Right kidney (tissue), 1 donor: ENCODE data around the gene AHRR.
"Not testable (repeated sequence)": the region's sequence is repeated elsewhere in the genome, so short reads cannot be mapped to it uniquely, and the experiment has no call there.

Source experiments
- DNase-seq: peaks from one replicate; pipeline ENCODE4 v3.0.0-alpha.2; 2016

The AHRR gene

DNA sequence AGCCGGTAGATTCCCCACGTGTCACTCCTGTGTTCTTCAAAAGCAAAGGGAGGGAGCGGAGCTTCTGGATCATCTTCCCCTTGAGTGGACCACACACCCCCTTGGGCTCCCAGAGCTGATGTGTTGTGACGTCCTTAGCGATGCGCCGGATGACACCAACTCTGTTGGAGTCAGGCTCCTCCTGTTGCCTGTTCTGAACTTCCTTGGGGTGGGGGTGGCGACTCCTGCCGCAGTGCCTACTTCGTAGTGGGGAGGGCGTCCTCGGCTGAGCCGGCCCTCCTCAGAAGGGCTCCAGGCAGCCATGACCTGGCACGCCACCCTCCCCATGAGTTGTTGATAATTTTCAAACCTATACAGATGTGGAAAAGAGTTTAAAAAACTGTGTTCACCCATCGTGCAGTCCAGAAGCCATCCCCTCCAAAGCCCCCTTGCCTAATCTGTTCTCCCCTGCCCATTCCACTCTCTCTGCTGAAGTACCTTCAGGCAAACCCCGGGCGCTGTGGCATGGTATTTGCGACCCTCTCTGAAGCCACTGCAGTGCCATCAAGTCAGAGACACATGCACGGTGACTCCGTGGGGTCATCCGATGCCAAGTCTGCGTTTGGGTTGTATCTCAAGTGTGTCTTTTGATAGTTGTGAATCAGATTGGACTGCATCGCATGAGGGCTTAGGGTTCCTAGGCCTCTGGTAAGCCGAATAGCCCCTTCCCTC is 138.2 kb downstream of the AHRR start:
- DNase-seq, result no peak

DNA sequence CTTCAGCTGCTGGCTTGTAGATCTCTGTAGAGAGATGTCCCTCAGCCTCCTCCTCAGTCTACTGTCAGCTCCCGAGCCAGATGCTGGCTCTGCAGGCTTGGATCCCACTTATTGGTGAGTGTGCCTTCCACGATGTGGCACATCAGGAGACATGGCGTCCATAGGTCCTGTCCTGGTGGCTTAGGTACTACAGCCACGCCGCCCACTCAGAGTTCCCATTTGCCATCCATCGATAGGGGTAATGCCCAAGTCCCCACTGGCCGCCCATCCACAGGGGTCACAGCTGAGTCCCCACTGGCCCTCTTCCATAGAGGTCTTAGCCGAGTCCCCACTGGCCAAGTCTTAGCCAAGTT is 138.7 kb downstream of the AHRR start:
- DNase-seq, result no peak

DNA sequence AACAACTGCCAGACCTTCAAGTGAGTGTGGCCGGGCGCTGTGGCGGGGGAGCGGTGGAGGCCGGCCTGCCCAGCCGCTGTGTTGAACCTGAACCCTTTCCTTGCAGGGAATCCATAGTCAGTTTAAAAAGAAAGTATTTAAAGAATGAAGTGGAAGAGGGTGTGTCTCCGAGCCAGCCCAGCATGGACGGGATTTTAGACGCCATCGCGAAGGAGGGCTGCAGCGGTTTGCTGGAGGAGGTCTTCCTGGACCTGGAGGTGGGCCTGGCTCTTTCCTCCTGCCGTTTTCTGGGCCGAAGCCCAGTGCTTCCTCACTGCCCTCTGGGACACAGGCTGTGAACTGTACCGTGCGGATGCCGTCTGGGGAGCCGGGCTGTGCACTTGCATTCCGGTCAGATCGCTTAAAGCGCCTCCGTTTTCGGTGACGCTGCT is 140.6 kb downstream of the AHRR start:
- no peak for DNase-seq

DNA sequence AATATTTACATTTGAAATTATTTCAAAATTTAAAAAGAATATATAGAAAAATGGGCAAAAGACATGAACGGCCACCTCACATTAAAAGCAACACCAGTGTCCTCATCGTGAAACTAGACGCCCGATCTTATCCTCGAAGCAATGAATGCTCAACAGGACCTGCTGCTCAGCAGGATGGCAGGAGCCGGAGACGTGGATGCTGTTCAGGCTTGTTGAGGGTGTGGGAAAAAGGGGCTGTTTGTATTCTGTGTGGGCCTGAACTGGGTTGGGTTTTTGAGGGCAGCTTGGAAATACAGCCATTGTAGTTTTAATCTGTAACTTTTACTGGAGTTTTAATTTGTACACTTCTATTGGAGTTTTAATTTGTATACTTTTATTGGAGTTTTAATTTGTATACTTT is 141.8 kb downstream of the AHRR start:
- DNase-seq, result no peak

DNA sequence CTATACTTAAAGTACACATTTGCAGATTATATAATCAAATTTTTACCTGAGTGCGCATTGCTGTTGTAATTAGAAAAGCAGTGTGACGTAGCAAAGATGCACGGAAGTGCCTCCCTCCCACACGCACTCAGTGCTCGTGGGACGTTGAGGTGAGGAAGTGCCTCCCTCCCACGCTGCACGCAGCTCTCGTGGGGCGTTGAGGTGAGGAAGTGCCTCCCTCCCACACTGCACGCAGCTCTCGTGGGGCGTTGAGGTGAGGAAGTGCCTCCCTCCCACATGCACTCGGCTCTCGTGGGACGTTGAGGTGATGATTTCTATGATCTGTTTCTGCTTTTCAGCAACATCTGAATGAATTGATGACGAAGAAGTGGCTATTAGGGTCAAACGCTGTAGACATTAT is 142.4 kb downstream of the AHRR start:
- no peak for DNase-seq

DNA sequence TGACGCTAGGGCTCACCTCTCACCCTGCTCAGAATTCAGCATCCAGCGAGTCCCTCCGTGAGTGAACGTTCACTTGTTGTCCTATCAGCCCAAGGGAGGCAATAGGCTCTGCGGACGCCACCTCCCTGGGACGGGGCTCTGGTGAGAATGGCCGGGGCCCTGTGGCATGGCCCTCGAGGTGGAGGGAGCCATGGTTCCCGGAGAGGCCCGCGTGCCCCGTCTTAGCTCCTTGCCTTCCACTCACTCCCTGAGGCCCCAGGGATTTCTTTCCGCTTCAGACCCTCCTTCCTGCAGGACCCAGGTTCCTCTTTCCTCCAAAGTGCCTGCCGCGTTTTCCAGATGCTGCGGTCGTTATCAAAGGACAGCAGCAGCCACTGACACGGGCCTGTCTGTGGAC is 142.9 kb downstream of the AHRR start:
- no peak for DNase-seq

DNA sequence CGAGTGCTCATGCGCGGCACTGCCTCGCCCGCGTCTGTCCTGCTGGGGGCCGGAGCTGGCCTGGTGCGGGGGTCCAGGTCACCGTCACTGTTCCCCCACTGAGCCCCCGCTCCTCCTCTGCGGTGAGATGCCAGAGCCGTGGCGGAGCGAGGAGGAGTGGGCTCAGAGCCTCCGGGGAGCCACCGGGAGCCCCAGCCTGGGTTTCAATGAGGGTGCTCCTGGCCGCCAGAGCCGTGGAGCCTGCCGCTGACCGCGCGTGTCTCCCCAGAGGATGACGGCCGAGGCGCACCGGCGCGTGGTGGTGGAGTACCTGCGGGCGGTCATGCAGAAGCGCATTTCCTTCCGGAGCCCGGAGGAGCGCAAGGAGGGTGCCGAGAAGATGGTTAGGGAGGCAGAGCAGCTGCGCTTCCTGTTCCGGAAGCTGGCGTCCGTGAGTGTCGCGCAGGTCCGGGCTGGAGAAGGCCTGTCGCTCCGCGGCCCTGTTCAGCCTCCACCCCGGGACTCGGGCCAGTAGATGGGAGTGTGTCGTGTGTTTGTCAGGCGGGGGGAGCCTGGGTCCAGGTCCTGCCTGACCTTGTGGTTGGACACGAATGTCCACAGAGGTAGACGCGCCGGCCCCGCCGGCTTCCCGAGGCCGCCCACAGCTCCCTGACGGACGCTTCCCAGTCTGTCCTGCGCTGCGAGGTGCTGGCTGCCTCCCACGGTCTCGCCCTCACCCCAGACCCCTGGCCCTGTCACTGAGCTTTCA is 143.5 kb downstream of the AHRR start:
- DNase-seq, result no peak

DNA sequence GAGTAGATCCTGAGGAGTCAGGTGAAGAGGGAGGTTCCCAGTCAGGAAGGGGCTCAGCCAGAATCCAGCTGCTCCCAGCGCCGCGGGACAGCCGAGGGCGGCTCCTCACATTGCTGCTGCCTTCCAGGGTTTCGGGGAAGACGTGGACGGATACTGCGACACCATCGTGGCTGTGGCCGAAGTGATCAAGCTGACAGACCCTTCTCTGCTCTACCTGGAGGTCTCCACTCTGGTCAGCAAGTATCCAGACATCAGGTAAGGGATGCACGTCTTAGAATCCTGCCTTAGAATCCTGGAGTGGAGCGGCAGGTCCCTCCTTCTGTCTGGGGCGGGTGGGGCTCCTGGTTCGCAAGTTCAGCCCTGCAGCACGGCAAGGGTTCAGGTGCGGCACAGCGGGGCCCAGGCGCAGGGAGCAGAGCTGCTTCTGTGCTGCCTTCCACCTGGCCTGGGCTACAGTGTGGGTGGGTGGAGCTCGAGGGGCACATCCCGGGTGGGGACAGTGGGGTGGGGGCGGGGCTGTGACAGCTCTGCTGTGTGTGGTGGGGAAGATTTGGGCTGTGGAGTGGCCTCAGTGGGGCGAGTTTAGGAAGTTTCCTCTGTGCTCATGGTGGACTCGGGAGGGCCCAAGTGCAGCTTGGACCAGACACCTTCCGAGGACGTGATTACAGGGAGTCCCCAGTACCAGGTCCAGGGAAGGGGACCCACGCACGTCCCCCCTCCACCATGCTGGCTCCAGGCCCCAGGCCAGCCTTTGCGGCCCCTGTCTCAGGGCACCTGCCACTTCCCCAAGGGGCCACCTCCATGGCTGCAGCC is 144.3 kb downstream of the AHRR start:
- DNase-seq, result no peak

DNA sequence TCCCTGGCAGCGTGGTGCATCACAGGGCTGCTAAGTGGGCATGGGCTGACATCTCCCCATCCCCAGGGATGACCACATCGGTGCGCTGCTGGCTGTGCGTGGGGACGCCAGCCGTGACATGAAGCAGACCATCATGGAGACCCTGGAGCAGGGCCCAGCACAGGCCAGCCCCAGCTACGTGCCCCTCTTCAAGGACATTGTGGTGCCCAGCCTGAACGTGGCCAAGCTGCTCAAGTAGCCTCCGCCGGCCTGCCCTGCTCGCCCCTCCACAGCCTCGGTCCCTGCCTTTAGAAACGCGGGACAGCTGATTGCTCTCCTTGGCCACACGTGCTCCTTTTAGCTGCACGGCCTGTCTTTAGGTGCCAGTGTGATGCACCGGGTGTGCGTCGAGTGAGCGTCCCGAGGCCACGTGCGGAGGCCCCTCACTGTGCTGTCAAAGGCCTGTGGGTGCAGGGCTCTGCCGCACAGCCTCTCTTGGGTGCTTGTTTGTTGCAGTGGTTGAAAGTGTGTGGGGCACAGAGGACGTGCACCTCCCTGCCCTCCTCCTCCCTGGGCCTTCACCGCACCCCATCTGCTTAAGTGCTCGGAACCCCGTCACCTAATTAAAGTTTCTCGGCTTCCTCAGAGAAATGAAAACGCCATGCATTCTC is 145.3 kb downstream of the AHRR start:
- no peak for DNase-seq

DNA sequence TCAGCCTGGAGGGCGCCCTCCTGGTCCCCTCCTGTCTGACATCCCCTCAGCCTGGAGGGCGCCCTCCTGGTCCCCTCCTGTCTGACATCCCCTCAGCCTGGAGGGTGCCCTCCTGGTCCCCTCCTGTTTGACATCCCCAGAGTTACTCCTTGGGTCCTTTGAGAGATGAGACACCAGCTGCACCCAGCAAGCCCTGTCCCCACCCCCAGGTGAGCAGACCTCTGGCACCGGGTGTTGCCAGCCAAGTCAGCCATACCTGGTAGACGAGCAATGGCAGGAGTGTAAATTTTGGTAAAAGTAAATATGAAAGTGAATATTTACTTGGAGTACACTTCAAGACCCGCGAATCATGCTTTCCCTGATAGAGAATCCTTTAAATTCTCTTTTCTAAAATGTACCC is 146.9 kb downstream of the AHRR start:
- no peak for DNase-seq

DNA sequence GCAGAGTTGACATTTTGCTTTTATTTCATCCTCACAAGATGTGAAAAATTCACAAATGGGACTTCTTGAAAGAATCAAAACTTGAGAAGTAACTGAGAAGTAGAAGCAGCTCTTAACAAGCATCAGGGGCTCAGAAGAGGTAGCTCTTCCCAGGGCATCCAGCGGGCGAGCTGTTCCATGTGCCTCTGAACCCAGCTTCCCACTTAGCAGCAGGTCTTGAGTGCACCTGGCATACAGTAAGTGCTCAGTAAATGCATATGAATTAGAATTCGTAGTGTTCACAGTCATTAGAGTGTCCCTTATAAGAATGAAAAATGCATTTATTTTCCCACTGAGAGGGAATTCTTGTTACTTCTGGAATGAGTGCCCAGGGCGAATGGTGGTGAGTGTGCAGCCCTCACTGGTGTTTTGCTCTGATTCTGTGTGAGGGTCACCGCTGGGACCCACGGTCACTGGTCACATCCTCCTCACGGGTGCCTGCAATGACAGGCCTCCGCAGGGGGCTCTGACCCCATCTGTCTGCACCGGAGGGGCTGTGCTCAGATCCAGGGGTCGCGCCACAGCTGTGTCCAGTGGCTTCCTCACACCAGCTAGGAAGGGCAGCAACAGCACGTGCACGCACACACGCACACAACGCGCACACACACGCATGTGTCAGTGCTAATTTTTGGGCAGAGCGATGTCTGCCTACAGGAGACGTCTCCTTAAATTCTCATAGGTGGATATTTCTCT is 148.4 kb downstream of the AHRR start:
- no peak for DNase-seq

DNA sequence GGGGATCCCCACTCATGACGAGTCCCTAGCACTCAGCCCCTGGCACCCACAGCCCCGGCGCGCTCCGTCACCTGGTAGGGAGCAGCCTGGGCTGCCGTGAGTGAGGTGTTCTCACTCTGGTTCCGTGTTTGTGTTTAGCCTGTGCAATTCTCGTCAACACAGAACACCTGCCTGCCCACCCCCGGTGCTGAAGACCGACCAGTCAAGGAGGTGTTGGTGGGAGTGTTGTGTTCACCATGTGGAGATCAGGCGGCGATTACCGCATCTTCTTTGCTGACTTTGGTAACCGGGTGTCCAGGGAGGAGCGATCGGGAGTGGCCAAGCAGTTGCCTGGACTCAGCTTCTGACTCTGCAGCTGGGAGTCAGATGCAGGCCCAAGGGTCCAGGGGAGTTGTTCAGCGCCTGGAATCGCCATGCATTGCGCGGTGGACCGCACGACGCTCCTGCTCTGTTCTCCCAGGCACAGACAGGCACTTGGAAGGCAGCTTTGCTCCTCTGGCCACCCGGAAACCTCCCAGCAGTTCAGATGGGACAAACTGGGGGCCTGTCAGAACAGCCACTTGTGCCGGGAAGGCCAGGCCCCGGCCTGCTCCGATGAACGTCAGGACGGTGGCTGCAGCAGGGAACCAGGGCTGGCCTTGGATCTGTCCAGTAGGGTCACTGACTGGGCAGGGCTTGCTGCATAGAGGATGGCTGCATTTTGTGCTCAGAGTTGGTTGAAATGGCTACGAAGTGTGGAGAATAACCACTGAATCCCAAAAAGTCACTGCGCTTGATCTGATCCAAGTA is 149.6 kb downstream of the AHRR start:
- no peak for DNase-seq

DNA sequence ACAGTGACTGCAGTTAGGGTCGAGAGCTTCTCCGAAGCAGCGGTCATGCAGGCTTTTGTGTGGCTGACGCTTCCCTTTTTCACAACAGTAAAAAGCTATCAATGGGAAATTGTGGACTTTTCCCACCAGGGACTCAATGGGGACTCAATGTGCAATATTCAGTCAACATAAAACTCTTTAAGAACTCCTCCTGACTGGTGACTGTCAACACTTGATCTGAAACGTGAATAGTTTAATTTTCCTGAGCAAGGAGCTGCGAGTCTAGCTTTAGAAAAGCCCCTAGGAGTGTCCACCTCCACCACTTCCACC is 150.2 kb downstream of the AHRR start:
- no peak for DNase-seq

DNA sequence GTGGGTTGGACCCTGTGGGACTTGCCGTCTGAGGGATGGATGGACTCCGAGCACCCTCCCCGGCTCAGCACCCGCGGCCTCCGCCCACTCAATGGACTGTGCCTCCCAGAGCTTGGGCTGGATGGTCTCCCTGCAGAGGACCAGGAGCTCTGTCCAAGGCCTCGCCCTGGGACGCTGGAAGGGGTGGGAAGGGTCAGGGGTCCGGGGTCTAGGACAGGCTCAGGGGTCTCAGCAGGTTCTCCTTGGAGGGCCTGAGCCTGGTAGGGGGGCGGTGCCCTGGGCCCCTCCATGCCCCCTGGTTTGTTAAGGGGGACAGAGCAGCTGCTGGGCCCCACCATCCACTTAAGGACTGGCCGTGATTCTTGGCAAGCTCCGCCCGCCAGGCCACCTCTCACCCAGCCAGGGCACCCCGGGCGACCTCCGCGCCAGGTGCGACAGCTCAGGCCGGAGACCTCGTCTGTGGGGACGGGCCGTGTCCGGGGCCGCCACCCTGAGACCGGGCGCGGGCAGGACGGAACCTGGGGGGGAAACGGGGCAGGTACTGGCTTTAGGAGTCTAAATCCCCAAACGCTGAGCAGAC is 150.7 kb downstream of the AHRR start:
- no peak for DNase-seq

DNA sequence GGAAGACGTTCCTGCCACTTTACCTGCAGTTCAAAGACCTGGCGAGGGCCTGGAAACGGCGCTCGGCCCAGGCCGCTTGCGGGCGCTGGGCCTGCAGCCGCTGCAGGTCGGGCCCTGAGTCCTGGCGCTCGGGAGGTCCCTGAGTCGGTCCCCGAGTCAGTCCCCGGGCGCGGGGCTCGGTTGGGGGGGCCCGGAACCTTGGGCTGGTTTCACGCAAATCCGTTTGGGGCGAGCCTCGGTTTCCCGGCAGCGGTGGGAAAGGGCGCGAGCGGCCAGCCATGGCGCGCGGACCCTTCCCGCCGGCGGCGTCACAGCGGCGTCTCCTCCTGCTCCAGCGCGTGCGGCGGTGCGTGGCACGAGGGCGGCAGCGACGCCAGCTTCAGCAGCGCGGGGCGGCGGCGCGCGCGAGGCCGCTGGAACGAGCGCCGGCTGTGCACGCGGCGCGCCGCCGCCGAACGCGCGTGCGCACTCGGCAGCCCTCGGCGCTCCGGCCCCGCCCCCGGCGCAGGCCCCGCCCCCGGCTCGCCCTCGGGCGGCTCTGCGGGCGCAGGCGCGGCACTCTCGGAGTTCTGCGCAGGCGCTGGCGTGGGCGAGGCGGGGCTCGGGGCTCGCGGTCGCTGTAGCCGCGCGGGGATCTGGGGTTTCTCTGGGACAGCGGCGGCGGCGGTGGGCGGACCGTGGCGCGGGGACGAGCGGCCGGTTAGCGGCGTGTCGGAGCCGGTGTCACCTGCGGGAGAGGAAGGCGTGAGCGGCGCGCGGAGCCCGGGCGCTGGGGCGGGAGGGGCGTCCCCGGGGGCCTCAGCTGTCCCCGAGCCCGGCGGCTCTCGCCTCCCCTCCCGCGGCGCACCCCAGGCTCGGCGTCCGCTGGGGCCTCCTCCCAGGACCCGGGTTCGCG is 151.4 kb downstream of the AHRR start:
- peak; percentile 87 for DNase-seq

DNA sequence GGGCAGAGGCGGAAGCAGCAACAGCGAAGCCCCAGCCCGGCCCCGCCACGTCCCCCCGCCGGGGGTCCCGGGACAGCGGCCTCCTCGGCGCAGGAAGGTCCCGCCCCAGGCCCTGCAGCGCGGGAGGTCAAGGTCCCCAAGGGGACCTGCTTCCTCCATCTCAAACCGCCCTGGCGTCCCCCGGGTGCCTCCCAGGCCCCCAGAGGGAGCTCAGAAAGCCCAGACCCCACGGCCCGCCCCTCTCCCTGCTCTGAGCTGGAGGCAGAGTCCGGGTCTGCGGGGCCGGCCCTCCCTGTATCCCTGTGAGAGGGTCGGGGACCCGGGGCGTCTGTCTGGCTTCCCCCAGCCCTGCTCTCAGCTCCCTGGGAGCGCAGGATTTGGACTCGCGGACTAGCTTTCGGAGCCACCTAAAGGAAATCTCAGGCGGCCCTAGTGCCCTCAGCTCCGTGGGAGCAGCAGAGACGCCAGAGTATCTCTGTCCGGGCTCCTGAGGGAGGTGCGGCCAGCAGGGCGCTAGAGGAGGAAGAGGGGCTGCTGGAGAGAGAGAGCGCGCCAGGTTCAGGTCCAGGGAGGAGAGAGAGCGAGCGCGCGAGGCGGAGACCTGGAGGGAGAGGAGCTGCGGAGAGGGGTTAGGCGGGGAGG is 152.2 kb downstream of the AHRR start:
- peak; percentile 84 for DNase-seq

DNA sequence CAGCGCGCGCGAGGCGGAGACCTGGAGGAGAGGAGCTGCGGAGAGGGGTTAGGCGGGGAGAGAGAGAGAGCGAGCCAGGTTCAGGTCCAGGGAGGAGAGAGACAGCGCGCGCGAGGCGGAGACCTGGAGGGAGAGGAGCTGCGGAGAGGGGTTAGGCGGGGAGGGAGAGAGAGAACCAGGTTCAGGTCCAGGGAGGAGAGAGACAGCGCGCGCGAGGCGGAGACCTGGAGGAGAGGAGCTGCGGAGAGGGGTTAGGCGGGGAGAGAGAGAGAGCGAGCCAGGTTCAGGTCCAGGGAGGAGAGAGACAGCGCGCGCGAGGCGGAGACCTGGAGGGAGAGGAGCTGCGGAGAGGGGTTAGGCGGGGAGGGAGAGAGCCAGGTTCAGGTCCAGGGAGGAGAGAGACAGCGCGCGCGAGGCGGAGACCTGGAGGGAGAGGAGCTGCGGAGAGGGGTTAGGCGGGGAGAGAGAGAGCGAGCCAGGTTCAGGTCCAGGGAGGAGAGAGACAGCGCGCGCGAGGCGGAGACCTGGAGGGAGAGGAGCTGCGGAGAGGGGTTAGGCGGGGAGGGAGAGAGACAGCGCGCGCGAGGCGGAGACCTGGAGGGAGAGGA is 152.8 kb downstream of the AHRR start:
- DNase-seq, result not testable (repeated sequence)

DNA sequence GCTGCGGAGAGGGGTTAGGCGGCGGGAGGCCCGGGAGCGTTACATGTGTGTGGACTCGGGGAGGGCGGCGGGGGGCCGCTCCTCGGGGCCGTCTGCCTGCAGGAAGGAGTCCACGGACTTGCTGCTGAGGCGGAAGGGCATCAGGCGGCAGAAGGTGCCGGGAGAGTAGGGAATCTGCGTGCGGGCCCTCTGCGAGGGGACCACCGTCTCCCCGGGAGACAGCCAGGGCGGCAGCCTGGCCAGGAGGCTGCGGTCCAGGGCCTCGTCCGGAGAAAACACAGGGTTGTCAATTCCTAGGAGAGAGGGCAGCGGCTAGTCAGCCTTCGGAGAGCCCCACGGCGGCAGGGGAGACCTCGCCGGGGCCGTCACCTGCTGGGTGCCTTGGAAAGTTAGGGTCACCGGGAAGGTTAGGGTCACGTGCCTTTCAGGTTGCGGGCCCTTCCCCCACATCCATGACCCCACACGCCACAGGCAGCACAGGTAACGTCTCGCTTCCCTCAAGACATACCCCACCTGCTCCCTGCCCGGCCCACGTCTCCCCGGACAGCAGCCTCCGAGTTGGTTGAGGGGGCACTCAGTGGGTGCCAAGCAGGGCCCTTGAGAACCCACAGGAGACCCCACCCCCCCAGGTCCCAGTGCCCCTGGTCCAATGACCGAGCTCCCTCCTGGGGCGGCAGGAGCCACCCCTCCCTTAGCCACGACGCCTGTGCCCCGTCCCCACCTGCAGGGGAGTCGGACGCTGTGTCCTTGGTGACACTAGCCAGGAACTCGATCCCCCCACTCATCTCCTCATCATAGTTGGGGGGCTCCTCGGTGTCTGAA is 153.5 kb downstream of the AHRR start:
- DNase-seq, result no peak
